CD4-positive, alpha-beta T cell treated with Interleukin-6 for 4 hours (primary cell): ENCODE data around the gene ROPN1.

Experiments
- DNase-seq: peaks from one replicate; pipeline ENCODE4 v3.0.0-alpha.2; 2020; ENCODE audit warnings: mixed read lengths

The ROPN1 gene

GRCh38 chr3:123941542-123941941 lies 50.4 kb downstream of the ROPN1 start:
- no peak for DNase-seq

DNA sequence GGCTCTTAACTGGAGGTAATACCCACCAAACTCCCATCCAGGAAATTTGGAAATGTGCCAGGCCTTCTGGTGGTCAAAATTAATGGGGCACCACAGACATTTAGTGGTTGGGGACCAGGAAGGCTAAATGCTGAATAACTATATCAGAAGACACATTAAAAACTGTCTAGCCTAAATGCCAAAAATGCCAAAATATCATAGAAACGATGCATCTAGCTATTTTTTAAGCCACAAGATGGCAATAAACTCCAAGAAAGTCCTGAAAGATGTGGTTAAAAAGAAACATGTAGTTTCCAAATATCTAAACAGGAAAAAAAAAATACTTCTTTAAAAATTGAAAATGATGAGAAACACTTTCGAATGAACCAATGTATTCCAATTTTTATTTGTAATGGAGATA lies 50.8 kb downstream of the ROPN1 start:
- DNase-seq: no peak

DNA sequence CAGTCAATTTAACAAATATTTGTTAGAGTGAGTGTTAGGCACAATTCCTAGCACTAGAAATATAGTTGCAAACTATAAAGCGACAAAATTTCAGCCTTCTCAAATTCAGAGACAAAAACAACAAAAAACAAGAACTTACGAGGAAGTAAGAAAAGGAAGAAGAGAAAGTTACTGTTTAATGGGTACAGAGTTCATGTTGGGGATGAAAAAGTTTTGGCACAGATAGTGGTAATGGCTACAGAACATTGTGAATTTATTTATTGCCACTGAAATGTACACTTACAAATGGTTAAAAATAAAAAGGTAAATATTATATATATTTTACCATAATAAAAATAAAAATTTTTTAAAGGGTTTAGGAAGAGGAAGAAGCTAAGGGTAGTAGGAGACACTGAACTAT lies 52.2 kb downstream of the ROPN1 start:
- no peak for DNase-seq

GRCh38 chr3:123936400-123936799 lies 55.5 kb downstream of the ROPN1 start:
- no peak for DNase-seq

DNA sequence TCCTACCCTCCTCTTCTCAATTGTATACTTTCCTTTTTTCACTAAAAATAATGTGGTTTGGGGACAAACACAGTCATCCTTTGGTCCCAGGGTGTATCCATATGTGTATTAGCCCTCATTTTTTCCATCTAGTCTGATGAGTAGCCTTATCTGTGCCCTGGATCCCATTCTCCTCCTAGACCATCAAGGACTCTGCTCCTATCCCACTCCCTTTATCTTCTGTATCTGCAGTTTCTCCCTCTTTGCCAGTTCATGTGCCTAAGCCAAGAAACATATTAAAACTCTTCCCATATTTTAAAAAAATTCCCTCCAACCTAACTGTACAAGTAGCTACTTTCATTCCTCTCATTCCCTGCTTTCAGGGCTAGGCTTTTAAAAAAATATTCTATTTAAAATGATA lies 56.1 kb downstream of the ROPN1 start:
- no peak for DNase-seq

GRCh38 chr3:123934250-123934649 lies 57.7 kb downstream of the ROPN1 start:
- no peak for DNase-seq

DNA sequence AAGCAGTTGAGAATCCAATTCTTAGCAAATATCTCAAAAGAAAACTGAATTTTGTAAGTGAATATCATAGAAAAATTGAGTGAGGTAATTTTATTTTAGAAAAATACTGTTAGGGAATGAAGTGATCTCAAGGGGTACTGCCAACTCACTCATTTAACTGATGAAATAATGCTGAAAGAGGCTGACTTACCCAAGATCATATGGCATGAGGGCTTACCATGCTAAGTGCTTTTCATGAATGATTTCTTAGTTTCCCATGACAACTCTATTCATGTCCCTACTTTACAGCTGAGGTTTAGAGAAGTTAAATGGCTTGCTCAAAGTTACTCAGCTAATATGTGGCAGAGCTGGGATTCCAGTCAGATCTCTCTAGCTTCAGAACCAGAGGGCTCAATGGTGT lies 61.5 kb downstream of the ROPN1 start:
- DNase-seq: no peak

DNA sequence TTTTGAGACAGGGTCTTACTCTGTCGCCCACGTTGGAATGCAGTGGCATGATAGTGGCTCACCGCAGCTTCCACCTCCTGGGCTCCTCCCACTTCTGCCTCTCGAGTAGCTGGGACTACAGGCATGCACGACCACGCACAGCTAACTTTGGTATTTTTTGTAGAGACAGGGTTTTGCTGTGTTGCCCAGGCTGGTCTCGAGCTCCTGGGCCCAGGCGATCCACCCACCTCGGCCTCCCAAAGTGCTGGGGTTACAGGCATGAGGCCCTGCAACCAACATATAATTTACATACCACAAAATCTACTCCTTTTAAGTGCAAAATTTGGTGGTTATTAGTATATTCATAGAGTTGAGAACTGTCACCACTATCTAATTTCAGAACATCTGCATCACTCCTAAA lies 62.6 kb downstream of the ROPN1 start:
- no peak for DNase-seq

GRCh38 chr3:123926396-123926795 lies 65.5 kb downstream of the ROPN1 start:
- no peak for DNase-seq

DNA sequence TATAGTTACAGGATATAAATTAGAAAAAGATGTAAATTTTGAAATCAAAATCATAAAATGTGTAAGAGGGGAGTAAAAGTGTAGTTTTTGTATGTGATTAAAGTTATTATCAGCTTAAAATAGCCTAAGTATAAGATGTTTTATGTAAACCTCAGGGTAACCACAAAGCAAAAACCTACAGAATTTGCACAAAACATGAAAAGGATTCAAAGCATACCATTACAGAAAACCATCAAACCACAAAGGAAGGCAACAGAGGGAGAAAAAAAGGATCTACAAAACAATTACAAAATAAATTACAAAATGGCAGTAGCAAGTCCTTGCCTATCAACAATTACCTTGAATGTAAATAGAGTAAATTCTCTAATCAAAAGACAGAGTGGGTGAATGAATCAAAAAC lies 71.1 kb downstream of the ROPN1 start:
- DNase-seq: no peak

DNA sequence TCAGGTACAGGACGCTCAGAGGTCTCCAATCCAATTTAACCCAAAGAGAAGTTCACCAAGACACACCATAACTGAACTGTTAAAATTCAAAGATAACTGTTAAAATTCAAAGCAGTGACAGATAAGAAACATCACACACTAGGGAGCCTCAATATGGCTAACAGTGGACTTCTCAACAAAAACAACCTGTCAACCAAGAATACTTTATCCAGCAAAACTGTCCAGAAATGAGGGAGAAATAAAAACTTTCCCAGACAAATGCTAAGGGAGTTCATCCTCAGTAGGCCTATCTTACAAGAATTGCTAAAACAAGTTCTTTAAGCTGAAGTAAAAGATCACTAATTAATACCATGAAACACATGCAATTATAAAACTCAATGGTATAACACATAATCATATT lies 71.5 kb downstream of the ROPN1 start:
- no peak for DNase-seq

- no peak for DNase-seq
Observed at GRCh38 chr3:123919353-123919752, 72.6 kb downstream of the ROPN1 start.
